ENCODE measurements around the gene AGO1.

AGO1 gene

GRCh38 chr1:35930593-35931445 is 47.8 kb downstream of the AGO1 start, which contains the start of gene AGO3:
TSS of gene AGO3 (plus strand) at chr1:35931105. CDS start at chr1:35931427, 322 bp downstream.
- TF ChIP-seq EZH2phosphoT487 (IDR thresholded peaks at IDR 0.05; ENCODE audit: low read depth): no peak
- TF ChIP-seq CTCF (IDR thresholded peaks at IDR 0.05; ENCODE audit: low read depth, low read length): no peak
- H3K79me2 ChIP-seq (ENCODE audit: low read length): peaks cover 54% of the 10 kb centered on the region
- H3K4me1 ChIP-seq (ENCODE audit: low read length): peaks cover 21% of the 10 kb centered on the region
- no peaks in the 10 kb centered on the region for H3K27me3 ChIP-seq (ENCODE audit: low read depth, low read length)
- peak within 1 kb of the TSS; percentile 61; the same call in 1 of the 2 replicates for H2AFZ ChIP-seq (ENCODE audit: low read depth, low read length)
- no peaks in the 10 kb centered on the region for H3K36me3 ChIP-seq (replicated peaks; ENCODE audit: low read depth, low read length)
- peak within 1 kb of the TSS; percentile 76 for H3K9ac ChIP-seq (ENCODE audit: low read length)
- H3K4me2 ChIP-seq (ENCODE audit: low read length): peak within 1 kb of the TSS; percentile 99
- H4K20me1 ChIP-seq (ENCODE audit: insufficient read depth, low read length): peaks cover 12% of the 10 kb centered on the region
- peak within 1 kb of the TSS; percentile 86 for H3K27ac ChIP-seq (ENCODE audit: low read length)
- H3K4me3 ChIP-seq (ENCODE audit: low read length): peak within 1 kb of the TSS; percentile 84
- H3K9me3 ChIP-seq (ENCODE audit: insufficient read depth, low read length): no peaks in the 10 kb centered on the region

- Histone ChIP-seq H2AFZ (ENCODE audit: low read depth, low read length) (peak overlapping the region; percentile 56; the same call in 1 of the 2 replicates), H3K79me2 (ENCODE audit: low read length) (peaks cover 62% of the 10 kb centered on the region), H3K27me3 (ENCODE audit: low read depth, low read length) (no peaks in the 10 kb centered on the region), H4K20me1 (ENCODE audit: insufficient read depth, low read length) (peaks cover 15% of the 10 kb centered on the region), H3K9me3 (ENCODE audit: insufficient read depth, low read length) (no peaks in the 10 kb centered on the region), H3K4me1 (ENCODE audit: low read length) (peaks cover 23% of the 10 kb centered on the region), H3K4me3 (ENCODE audit: low read length) (peak overlapping the region; percentile 84), H3K4me2 (ENCODE audit: low read length) (peak overlapping the region; percentile 99), H3K9ac (ENCODE audit: low read length) (peak overlapping the region; percentile 74), H3K27ac (ENCODE audit: low read length) (peak overlapping the region; percentile 86), H3K36me3 (replicated peaks; ENCODE audit: low read depth, low read length) (no peaks in the 10 kb centered on the region)
- TF ChIP-seq EZH2phosphoT487 (IDR thresholded peaks at IDR 0.05; ENCODE audit: low read depth) (no peak), CTCF (IDR thresholded peaks at IDR 0.05; ENCODE audit: low read depth, low read length) (no peak)
Observed at GRCh38 chr1:35931446-35932157, 48.6 kb downstream of the AGO1 start.

- H3K9me3 ChIP-seq (ENCODE audit: insufficient read depth, low read length): no peaks in the 10 kb centered on the region
- no peaks in the 10 kb centered on the region for H3K27me3 ChIP-seq (ENCODE audit: low read depth, low read length)
- peak overlapping the region; percentile 86 for H3K27ac ChIP-seq (ENCODE audit: low read length)
- peak overlapping the region; percentile 74 for H3K9ac ChIP-seq (ENCODE audit: low read length)
- H2AFZ ChIP-seq (ENCODE audit: low read depth, low read length): no peak overlapping the region
- peaks cover 23% of the 10 kb centered on the region for H3K4me1 ChIP-seq (ENCODE audit: low read length)
- peak overlapping the region; percentile 99 for H3K4me2 ChIP-seq (ENCODE audit: low read length)
- H3K4me3 ChIP-seq (ENCODE audit: low read length): peak overlapping the region; percentile 84
- no peak for TF ChIP-seq EZH2phosphoT487 (IDR thresholded peaks at IDR 0.05; ENCODE audit: low read depth)
- no peak for TF ChIP-seq CTCF (IDR thresholded peaks at IDR 0.05; ENCODE audit: low read depth, low read length)
- peaks cover 68% of the 10 kb centered on the region for H3K79me2 ChIP-seq (ENCODE audit: low read length)
- peaks cover 17% of the 10 kb centered on the region for H4K20me1 ChIP-seq (ENCODE audit: insufficient read depth, low read length)
- no peaks in the 10 kb centered on the region for H3K36me3 ChIP-seq (replicated peaks; ENCODE audit: low read depth, low read length)
Observed at GRCh38 chr1:35932158-35932636, 49.2 kb downstream of the AGO1 start.

GRCh38 chr1:35932941-35933340 is 49.9 kb downstream of the AGO1 start:
- H3K79me2 ChIP-seq (ENCODE audit: low read length): peaks cover 73% of the 10 kb centered on the region
- H3K4me2 ChIP-seq (ENCODE audit: low read length): peak overlapping the region; percentile 99
- H3K27ac ChIP-seq (ENCODE audit: low read length): no peak overlapping the region
- no peaks in the 10 kb centered on the region for H3K36me3 ChIP-seq (replicated peaks; ENCODE audit: low read depth, low read length)
- peaks cover 17% of the 10 kb centered on the region for H4K20me1 ChIP-seq (ENCODE audit: insufficient read depth, low read length)
- no peak overlapping the region for H3K9ac ChIP-seq (ENCODE audit: low read length)
- peaks cover 23% of the 10 kb centered on the region for H3K4me1 ChIP-seq (ENCODE audit: low read length)
- no peaks in the 10 kb centered on the region for H3K9me3 ChIP-seq (ENCODE audit: insufficient read depth, low read length)
- TF ChIP-seq CTCF (IDR thresholded peaks at IDR 0.05; ENCODE audit: low read depth, low read length): no peak
- no peak for TF ChIP-seq EZH2phosphoT487 (IDR thresholded peaks at IDR 0.05; ENCODE audit: low read depth)
- H2AFZ ChIP-seq (ENCODE audit: low read depth, low read length): no peak overlapping the region
- H3K27me3 ChIP-seq (ENCODE audit: low read depth, low read length): no peaks in the 10 kb centered on the region
- peak overlapping the region; percentile 84 for H3K4me3 ChIP-seq (ENCODE audit: low read length)

Measured in OCI-LY3 (cell line).